ENCODE measurements around the gene PJA1.
A peak's percentile ranks its signal among the peaks of the same experiment; 100 is the strongest.

The PJA1 gene

DNA sequence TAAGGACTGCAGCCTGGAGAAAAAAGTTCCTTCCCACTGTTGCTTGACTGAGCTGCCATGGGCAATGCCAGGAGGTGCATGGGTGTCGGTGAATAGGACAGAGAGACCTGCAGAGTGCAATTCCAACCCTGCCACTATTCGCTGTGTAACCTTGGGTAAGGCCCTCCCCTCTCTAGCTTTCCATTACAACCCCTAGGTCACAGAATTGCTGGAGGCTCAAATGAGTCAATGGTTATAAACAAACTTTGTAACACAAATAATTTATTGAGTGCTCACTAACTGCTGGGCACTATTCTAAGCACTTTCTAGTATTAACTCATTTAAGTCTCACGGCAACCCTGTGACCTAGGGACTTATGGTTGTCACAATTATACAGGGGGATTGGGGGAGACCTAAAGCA lies 37.8 kb downstream of the PJA1 start:
- Histone ChIP-seq H3K79me1 (replicated peaks; ENCODE audit: low read length, poor library complexity, severe bottlenecking) (no peaks in the 10 kb centered on the region), H3K27ac (ENCODE audit: low read length, poor library complexity, severe bottlenecking) (no peak overlapping the region), H3K4me2 (ENCODE audit: low read length, poor library complexity, severe bottlenecking) (no peak overlapping the region), H3K27me3 (ENCODE audit: control insufficient read depth in 1 of 2, insufficient read depth in 1 of 2, low read length in 2 of 2) (peaks cover 0 to 84% of the 10 kb centered on the region in 2 experiments), H3K4ac (ENCODE audit: low read depth in 1 of 2, low read length in 2 of 2) (no peak overlapping the region), H2BK120ac (ENCODE audit: low read depth, low read length) (no peak overlapping the region), H2BK15ac (ENCODE audit: low read depth, poor library complexity, severe bottlenecking) (no peak overlapping the region), H3K4me3 (ENCODE audit: insufficient read depth in 1 of 2, low read depth in 1 of 2, low read length in 2 of 2) (no peak overlapping the region), H2BK5ac (ENCODE audit: low read depth, low read length, poor library complexity, severe bottlenecking) (no peak overlapping the region), H3K9me3 (ENCODE audit: control insufficient read depth, low read length) (no peaks in the 10 kb centered on the region), H3K14ac (ENCODE audit: low read length in 2 of 2) (no peak overlapping the region), H3K4me1 (ENCODE audit: control insufficient read depth, insufficient read depth, low read depth, low read length) (peaks cover 10% of the 10 kb centered on the region), H4K91ac (ENCODE audit: low read length) (no peak overlapping the region), H3K9ac (ENCODE audit: low read length) (no peak overlapping the region), H2BK12ac (ENCODE audit: low read length in 2 of 2) (no peak overlapping the region), H4K8ac (ENCODE audit: low read length) (no peak overlapping the region), H3K18ac (ENCODE audit: low read depth in 1 of 2, low read length in 2 of 2) (no peak overlapping the region), H3K23ac (ENCODE audit: low read length in 2 of 2) (no peak overlapping the region), H3K36me3 (ENCODE audit: control insufficient read depth in 1 of 2, insufficient read depth in 2 of 2, low read depth in 1 of 2, low read length in 2 of 2) (no peaks in the 10 kb centered on the region), H2AK5ac (ENCODE audit: low read length, severe bottlenecking) (no peak overlapping the region), H2AFZ (ENCODE audit: low read depth, low read length) (no peak overlapping the region)
- peak; percentile 50 for DNase-seq
- WGBS, result 92% methylated on average over 1 of the region's 3 CpGs

DNA sequence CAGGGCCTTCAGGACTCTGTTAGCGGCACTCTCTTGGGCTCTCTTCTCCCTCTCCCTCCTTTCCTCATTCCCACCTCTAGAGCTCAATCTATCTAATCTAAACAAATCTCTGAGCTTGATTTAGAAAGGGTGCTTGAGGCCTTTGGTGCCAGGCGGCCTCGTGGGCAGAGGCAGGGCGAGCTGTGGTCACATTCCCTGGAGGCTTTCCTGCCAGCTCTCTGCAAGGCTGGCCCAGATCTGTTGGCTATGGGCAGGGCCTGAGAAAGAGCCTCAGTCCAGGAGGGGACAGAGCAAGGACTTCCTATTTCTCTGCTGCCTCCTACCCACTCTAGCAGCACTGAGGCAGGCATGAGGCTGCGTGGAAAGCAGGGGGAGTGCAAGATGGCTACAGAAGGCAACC lies 38.6 kb downstream of the PJA1 start:
- Histone ChIP-seq H2BK120ac (ENCODE audit: low read depth, low read length) (no peak overlapping the region), H3K27me3 (ENCODE audit: control insufficient read depth in 1 of 2, insufficient read depth in 1 of 2, low read length in 2 of 2) (peaks cover 0 to 84% of the 10 kb centered on the region in 2 experiments)
- WGBS, result 87% methylated on average over 3 of the region's 5 CpGs

DNA sequence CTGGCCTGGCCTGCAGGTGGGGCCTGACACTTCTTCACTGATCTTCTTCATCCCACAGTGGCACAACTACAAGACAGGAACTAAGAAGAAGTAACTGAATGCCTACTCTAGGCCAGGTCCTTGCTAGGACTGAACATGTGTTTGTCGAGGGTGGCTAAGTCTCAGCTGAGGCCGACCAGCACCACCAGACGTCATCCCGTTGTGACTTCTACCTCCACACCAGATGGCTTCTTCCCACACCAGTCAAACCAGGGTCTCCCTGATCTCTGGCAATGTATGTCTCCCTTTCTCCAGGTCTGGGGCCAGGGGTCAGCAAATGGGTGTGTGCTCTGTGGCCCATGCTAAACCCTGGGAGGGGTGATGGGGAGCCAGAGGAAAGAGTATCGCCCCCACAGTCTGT lies 40.2 kb downstream of the PJA1 start:
- Histone ChIP-seq H3K27ac (ENCODE audit: low read length, poor library complexity, severe bottlenecking) (no peak overlapping the region), H3K4me2 (ENCODE audit: low read length, poor library complexity, severe bottlenecking) (no peak overlapping the region), H2BK120ac (ENCODE audit: low read depth, low read length) (no peak overlapping the region), H4K91ac (ENCODE audit: low read length) (no peak overlapping the region), H2BK15ac (ENCODE audit: low read depth, poor library complexity, severe bottlenecking) (no peak overlapping the region), H2AK5ac (ENCODE audit: low read length, severe bottlenecking) (no peak overlapping the region), H3K9ac (ENCODE audit: low read length) (no peak overlapping the region), H3K4ac (ENCODE audit: low read depth in 1 of 2, low read length in 2 of 2) (no peak overlapping the region), H2BK5ac (ENCODE audit: low read depth, low read length, poor library complexity, severe bottlenecking) (no peak overlapping the region), H3K4me1 (ENCODE audit: control insufficient read depth, insufficient read depth, low read depth, low read length) (peaks cover 10% of the 10 kb centered on the region), H3K4me3 (ENCODE audit: insufficient read depth in 1 of 2, low read depth in 1 of 2, low read length in 2 of 2) (no peak overlapping the region), H3K14ac (ENCODE audit: low read length in 2 of 2) (no peak overlapping the region), H3K23ac (ENCODE audit: low read length in 2 of 2) (no peak overlapping the region), H2AFZ (ENCODE audit: low read depth, low read length) (no peak overlapping the region), H3K27me3 (ENCODE audit: control insufficient read depth in 1 of 2, insufficient read depth in 1 of 2, low read length in 2 of 2) (peaks cover 0 to 84% of the 10 kb centered on the region in 2 experiments), H3K36me3 (ENCODE audit: control insufficient read depth in 1 of 2, insufficient read depth in 2 of 2, low read depth in 1 of 2, low read length in 2 of 2) (no peaks in the 10 kb centered on the region), H3K18ac (ENCODE audit: low read depth in 1 of 2, low read length in 2 of 2) (no peak overlapping the region), H3K9me3 (ENCODE audit: control insufficient read depth, low read length) (no peaks in the 10 kb centered on the region), H2BK12ac (ENCODE audit: low read length in 2 of 2) (peak overlapping the region in 1 of 2 experiments; percentile 60), H3K79me1 (replicated peaks; ENCODE audit: low read length, poor library complexity, severe bottlenecking) (no peaks in the 10 kb centered on the region), H4K8ac (ENCODE audit: low read length) (peak overlapping the region; percentile 41)
- DNase-seq, result no peak
- 100% methylated on average over 2 of the region's 5 CpGs for WGBS

More for the DNA sequence above, 38.6 kb downstream of the PJA1 start:
- Histone ChIP-seq H4K91ac (ENCODE audit: low read length) (no peak overlapping the region), H3K9ac (ENCODE audit: low read length) (no peak overlapping the region), H3K4me1 (ENCODE audit: control insufficient read depth, insufficient read depth, low read depth, low read length) (peaks cover 10% of the 10 kb centered on the region), H3K4ac (ENCODE audit: low read depth in 1 of 2, low read length in 2 of 2) (no peak overlapping the region), H3K79me1 (replicated peaks; ENCODE audit: low read length, poor library complexity, severe bottlenecking) (no peaks in the 10 kb centered on the region), H3K14ac (ENCODE audit: low read length in 2 of 2) (peak overlapping the region in 1 of 2 experiments; percentile 55), H2AK5ac (ENCODE audit: low read length, severe bottlenecking) (no peak overlapping the region), H2BK15ac (ENCODE audit: low read depth, poor library complexity, severe bottlenecking) (peak overlapping the region; percentile 44), H3K4me3 (ENCODE audit: insufficient read depth in 1 of 2, low read depth in 1 of 2, low read length in 2 of 2) (no peak overlapping the region), H2AFZ (ENCODE audit: low read depth, low read length) (no peak overlapping the region), H3K4me2 (ENCODE audit: low read length, poor library complexity, severe bottlenecking) (no peak overlapping the region), H3K23ac (ENCODE audit: low read length in 2 of 2) (no peak overlapping the region), H4K8ac (ENCODE audit: low read length) (peak overlapping the region; percentile 66), H3K9me3 (ENCODE audit: control insufficient read depth, low read length) (no peaks in the 10 kb centered on the region), H3K36me3 (ENCODE audit: control insufficient read depth in 1 of 2, insufficient read depth in 2 of 2, low read depth in 1 of 2, low read length in 2 of 2) (no peaks in the 10 kb centered on the region), H3K18ac (ENCODE audit: low read depth in 1 of 2, low read length in 2 of 2) (peak overlapping the region in 1 of 2 experiments; percentile 52), H2BK12ac (ENCODE audit: low read length in 2 of 2) (peak overlapping the region in 1 of 2 experiments; percentile 37), H2BK5ac (ENCODE audit: low read depth, low read length, poor library complexity, severe bottlenecking) (no peak overlapping the region), H3K27ac (ENCODE audit: low read length, poor library complexity, severe bottlenecking) (no peak overlapping the region)
- no peak for DNase-seq

DNA sequence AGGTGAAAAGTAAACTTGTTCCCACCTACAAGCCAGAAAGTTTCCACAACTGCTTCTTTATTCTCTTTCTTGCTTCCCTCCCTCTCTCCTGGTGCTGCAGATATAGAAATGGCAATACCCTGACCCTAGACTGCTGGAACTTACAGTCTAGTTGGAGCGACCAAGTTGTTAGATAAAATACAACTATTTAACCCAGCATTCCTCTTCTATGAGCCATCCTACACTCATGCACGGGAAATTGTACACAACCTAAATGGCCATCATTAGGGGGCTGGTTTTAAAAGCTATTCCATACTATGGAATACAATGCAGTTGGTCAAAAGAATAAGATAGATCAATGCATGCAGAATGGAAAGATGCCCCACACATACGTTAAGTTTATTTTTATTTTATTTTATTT lies 41.1 kb downstream of the PJA1 start:
- no peaks in the 10 kb centered on the region for H3K79me1 ChIP-seq (replicated peaks; ENCODE audit: low read length, poor library complexity, severe bottlenecking)
- H2AK5ac ChIP-seq (ENCODE audit: low read length, severe bottlenecking), result no peak overlapping the region
- no peak overlapping the region for H3K9ac ChIP-seq (ENCODE audit: low read length)
- H3K23ac ChIP-seq (ENCODE audit: low read length in 2 of 2), result no peak overlapping the region
- no peak overlapping the region for H2BK120ac ChIP-seq (ENCODE audit: low read depth, low read length)
- no peak overlapping the region for H3K14ac ChIP-seq (ENCODE audit: low read length in 2 of 2)
- no peak overlapping the region for H3K4ac ChIP-seq (ENCODE audit: low read depth in 1 of 2, low read length in 2 of 2)
- H3K4me3 ChIP-seq (ENCODE audit: insufficient read depth in 1 of 2, low read depth in 1 of 2, low read length in 2 of 2), result no peak overlapping the region
- peaks cover 0 to 84% of the 10 kb centered on the region in 2 experiments for H3K27me3 ChIP-seq (ENCODE audit: control insufficient read depth in 1 of 2, insufficient read depth in 1 of 2, low read length in 2 of 2)
- no peak overlapping the region for H2BK12ac ChIP-seq (ENCODE audit: low read length in 2 of 2)
- peak overlapping the region in 1 of 2 experiments; percentile 84 for H3K18ac ChIP-seq (ENCODE audit: low read depth in 1 of 2, low read length in 2 of 2)
- WGBS, result 0% methylated on average over 1 of the region's 3 CpGs
- no peak overlapping the region for H3K4me2 ChIP-seq (ENCODE audit: low read length, poor library complexity, severe bottlenecking)
- H2BK15ac ChIP-seq (ENCODE audit: low read depth, poor library complexity, severe bottlenecking), result no peak overlapping the region
- no peak overlapping the region for H4K91ac ChIP-seq (ENCODE audit: low read length)
- H3K36me3 ChIP-seq (ENCODE audit: control insufficient read depth in 1 of 2, insufficient read depth in 2 of 2, low read depth in 1 of 2, low read length in 2 of 2), result no peaks in the 10 kb centered on the region
- no peak overlapping the region for H2BK5ac ChIP-seq (ENCODE audit: low read depth, low read length, poor library complexity, severe bottlenecking)
- H3K27ac ChIP-seq (ENCODE audit: low read length, poor library complexity, severe bottlenecking), result no peak overlapping the region
- no peak overlapping the region for H4K8ac ChIP-seq (ENCODE audit: low read length)
- H3K9me3 ChIP-seq (ENCODE audit: control insufficient read depth, low read length), result no peaks in the 10 kb centered on the region
- peak; percentile 30 for DNase-seq
- H2AFZ ChIP-seq (ENCODE audit: low read depth, low read length), result no peak overlapping the region
- H3K4me1 ChIP-seq (ENCODE audit: control insufficient read depth, insufficient read depth, low read depth, low read length), result peaks cover 10% of the 10 kb centered on the region
